ENCODE data around the gene FBXO41. TPM values are rescaled to one million over a fixed set of nuclear protein-coding genes. Genes with fewer than 3 reads are reported as not detected.

The FBXO41 gene
- total and polyA plus RNA-seq, 4 donors: 0.06 to 0.51 (median 0.38) TPM

DNA sequence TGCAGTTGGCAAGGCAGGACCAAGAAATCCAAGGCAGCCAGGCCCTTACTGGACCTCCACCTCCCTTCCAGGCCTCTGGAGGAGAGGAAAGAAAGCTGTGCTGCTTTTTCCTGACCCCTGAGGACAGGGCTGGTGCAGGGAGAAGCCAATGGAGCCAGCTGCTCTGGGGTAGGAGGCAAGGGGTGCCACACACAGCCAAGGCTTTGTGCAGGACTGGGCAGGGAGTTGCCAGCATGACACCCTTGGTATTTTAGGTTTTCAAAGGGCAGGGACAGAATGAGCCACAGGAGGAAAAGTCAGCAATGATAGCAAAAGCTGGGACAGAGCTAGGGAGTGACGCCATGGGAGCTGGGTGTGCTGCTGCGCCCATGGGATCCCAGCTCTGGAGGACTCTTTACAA, 27.3 kb downstream of the FBXO41 start (continued):
- TF ChIP-seq REST (IDR thresholded peaks at IDR 0.05) (no peak), RAD21 (IDR thresholded peaks at IDR 0.05) (no peak), YY1 (IDR thresholded peaks at IDR 0.05) (no peak), SP1 (IDR thresholded peaks at IDR 0.05) (no peak), TAF1 (conservative IDR thresholded peaks at IDR 0.05) (no peak), JUND (IDR thresholded peaks at IDR 0.05) (no peak), HNF4G (IDR thresholded peaks at IDR 0.05) (no peak), ATF3 (IDR thresholded peaks at IDR 0.05) (no peak), NR2F2 (IDR thresholded peaks at IDR 0.05) (no peak)
- TF ChIP-seq, protein P1, sequence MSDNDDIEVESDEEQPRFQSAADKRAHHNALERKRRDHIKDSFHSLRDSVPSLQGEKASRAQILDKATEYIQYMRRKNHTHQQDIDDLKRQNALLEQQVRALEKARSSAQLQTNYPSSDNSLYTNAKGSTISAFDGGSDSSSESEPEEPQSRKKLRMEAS (IDR thresholded peaks at IDR 0.05): no peak

- Histone ChIP-seq H3K9ac (ENCODE audit: low read depth in 1 of 2, low read length in 2 of 2) (no peak overlapping the region), H3K27me3 (ENCODE audit: control insufficient read depth in 4 of 4, insufficient read depth in 4 of 4, low read length in 3 of 4) (no peaks in the 10 kb centered on the region), H3K36me3 (ENCODE audit: control insufficient read depth in 4 of 4, insufficient read depth in 3 of 4, low read depth in 1 of 4, low read length in 3 of 4) (peaks cover 4 to 27% (median 16%) of the 10 kb centered on the region in 4 donors), H3K27ac (ENCODE audit: low read depth in 1 of 2, low read length in 2 of 2) (no peak overlapping the region), H3K4me1 (ENCODE audit: control insufficient read depth in 4 of 4, insufficient read depth in 4 of 4, low read length in 3 of 4) (no peaks in the 10 kb centered on the region), H3K4me3 (ENCODE audit: low read depth in 1 of 3, low read length in 3 of 3) (no peak overlapping the region), H3K9me3 (ENCODE audit: control insufficient read depth in 4 of 4, low read length in 3 of 4) (no peaks in the 10 kb centered on the region)
- no peak for DNase-seq (ENCODE audit: low spot score)
- WGBS: 89% methylated on average over 1 of the region's 1 CpG
- TF ChIP-seq RXRA (IDR thresholded peaks at IDR 0.05) (no peak), CTCF (IDR thresholded peaks at IDR 0.05; ENCODE audit: low read depth, low read length, missing input control) (no peak), HNF4A (conservative IDR thresholded peaks at IDR 0.05) (no peak), NR2F2 (IDR thresholded peaks at IDR 0.05) (no peak), SP1 (IDR thresholded peaks at IDR 0.05) (no peak), EGR1 (IDR thresholded peaks at IDR 0.05; ENCODE audit: low read depth in 2 of 2) (no peak), RAD21 (IDR thresholded peaks at IDR 0.05) (no peak), REST (IDR thresholded peaks at IDR 0.05) (no peak), FOXA1 (IDR thresholded peaks at IDR 0.05) (no peak), JUND (IDR thresholded peaks at IDR 0.05) (no peak), FOXA2 (IDR thresholded peaks at IDR 0.05) (no peak), HNF4G (IDR thresholded peaks at IDR 0.05) (no peak), TAF1 (conservative IDR thresholded peaks at IDR 0.05) (no peak), ATF3 (IDR thresholded peaks at IDR 0.05) (no peak), GABPA (IDR thresholded peaks at IDR 0.05 in 1 of 2, conservative IDR thresholded peaks at IDR 0.05 in 1 of 2) (no peak), YY1 (IDR thresholded peaks at IDR 0.05) (no peak)
- TF ChIP-seq, protein P1 (IDR thresholded peaks at IDR 0.05): no peak
- TF ChIP-seq, protein P2, sequence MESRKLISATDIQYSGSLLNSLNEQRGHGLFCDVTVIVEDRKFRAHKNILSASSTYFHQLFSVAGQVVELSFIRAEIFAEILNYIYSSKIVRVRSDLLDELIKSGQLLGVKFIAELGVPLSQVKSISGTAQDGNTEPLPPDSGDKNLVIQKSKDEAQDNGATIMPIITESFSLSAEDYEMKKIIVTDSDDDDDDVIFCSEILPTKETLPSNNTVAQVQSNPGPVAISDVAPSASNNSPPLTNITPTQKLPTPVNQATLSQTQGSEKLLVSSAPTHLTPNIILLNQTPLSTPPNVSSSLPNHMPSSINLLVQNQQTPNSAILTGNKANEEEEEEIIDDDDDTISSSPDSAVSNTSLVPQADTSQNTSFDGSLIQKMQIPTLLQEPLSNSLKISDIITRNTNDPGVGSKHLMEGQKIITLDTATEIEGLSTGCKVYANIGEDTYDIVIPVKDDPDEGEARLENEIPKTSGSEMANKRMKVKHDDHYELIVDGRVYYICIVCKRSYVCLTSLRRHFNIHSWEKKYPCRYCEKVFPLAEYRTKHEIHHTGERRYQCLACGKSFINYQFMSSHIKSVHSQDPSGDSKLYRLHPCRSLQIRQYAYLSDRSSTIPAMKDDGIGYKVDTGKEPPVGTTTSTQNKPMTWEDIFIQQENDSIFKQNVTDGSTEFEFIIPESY (IDR thresholded peaks at IDR 0.05): no peak
These were observed 27.7 kb downstream of the FBXO41 start for GRCh38 chr2:73256618-73256922.

Measured in liver (tissue), 9 donors.